Ovary (tissue), 3 donors: ENCODE data around the gene OR7G2.
"Not testable (repeated sequence)": the region's sequence is repeated elsewhere in the genome, so short reads cannot be mapped to it uniquely, and the experiment has no call there.

Source experiments
- CTCF ChIP-seq, 3 donors: fragments of 450-650 bp in 2 of 3; fragments of 200-600 bp in 1 of 3; IDR thresholded peaks; one replicate each; pipeline versions ENCODE4 v1.5.1 to v1.8.0; 2016 to 2022; ENCODE audit warnings: antibody characterized with exemption in 3 of 3, mild to moderate bottlenecking in 1 of 3
- EP300 ChIP-seq: sonication (generic); formaldehyde crosslinking; IDR thresholded peaks from one replicate; pipeline ENCODE4 v1.6.1; 2017; ENCODE audit warnings: antibody characterized with exemption
- POLR2A ChIP-seq: fragments of 450-650 bp; IDR thresholded peaks from one replicate; pipeline ENCODE4 v1.6.1; 2017; ENCODE audit warnings: antibody characterized with exemption, mild to moderate bottlenecking, moderate library complexity
- donor health status: DM: no; HTN: no; CAD: no.

DNA sequence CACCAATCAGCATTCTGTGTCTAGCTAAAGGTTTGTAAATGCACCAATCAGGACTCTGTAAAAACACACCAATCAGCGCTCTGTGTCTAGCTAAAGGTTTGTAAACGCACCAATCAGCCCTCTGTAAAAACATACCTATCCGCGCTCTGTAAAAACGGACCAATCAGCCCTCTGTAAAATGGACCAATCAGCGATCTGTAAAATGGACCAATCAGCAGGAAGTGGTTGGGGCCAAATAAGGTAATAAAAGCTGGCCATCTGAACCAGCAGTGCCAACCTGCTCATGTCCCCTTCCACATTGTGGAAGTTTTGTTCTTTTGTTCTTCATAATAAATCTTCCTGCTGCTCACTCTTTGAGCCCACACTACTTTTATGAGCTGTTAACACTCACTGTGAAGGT is 53.6 kb downstream of the OR7G2 start:
- not testable (repeated sequence) for TF ChIP-seq CTCF (IDR thresholded peaks at IDR 0.05); EP300; POLR2A
